Aorta (tissue), 5 donors: ENCODE data around the gene FNTB. TPM values are rescaled to one million over a fixed set of nuclear protein-coding genes. Genes with fewer than 3 reads are reported as not detected.

Experiments used
- ATAC-seq: fragments of 200-7000 bp; cut with Tn5 transposase; one replicate; pipeline ENCODE4 v1.9.1; 2022; ENCODE audit warnings: moderate library complexity; ENCODE audit not compliant: low FRiP score
- DNase-seq, 2 donors: peaks; one replicate each; pipeline ENCODE4 v3.0.0-alpha.2; 2020
- H3K27ac ChIP-seq, 2 donors: one replicate each; pipeline ENCODE4 v1.5.1; 2013; ENCODE audit warnings: low read length in 2 of 2, mild to moderate bottlenecking in 2 of 2, moderate library complexity in 2 of 2, control low read depth in 1 of 2, inconsistent platforms in 1 of 2, low read depth in 1 of 2
- H3K27me3 ChIP-seq, 2 donors: one replicate each; pipeline ENCODE4 v1.6.1; 2013; ENCODE audit warnings: control low read depth in 1 of 2, low read length in 1 of 2, mild to moderate bottlenecking in 1 of 2, moderate library complexity in 1 of 2; ENCODE audit not compliant: insufficient read depth in 2 of 2, control insufficient read depth in 1 of 2
- H3K36me3 ChIP-seq, 2 donors: one replicate each; pipeline ENCODE4 v1.6.1; 2013; ENCODE audit warnings: control low read depth in 1 of 2, low read length in 1 of 2, mild to moderate bottlenecking in 1 of 2; ENCODE audit not compliant: insufficient read depth in 2 of 2, control insufficient read depth in 1 of 2
- H3K4me1 ChIP-seq, 2 donors: one replicate each; pipeline ENCODE4 v1.6.1; 2013; ENCODE audit warnings: low read length in 2 of 2, control low read depth in 1 of 2, mild to moderate bottlenecking in 1 of 2, moderate library complexity in 1 of 2; ENCODE audit not compliant: insufficient read depth in 2 of 2, control insufficient read depth in 1 of 2
- H3K4me3 ChIP-seq, 2 donors: one replicate each; pipeline ENCODE4 v1.5.1; 2013; ENCODE audit warnings: low read length in 2 of 2, control low read depth in 1 of 2, mild to moderate bottlenecking in 1 of 2
- H3K9me3 ChIP-seq: one replicate; pipeline ENCODE4 v1.6.1; 2013; ENCODE audit warnings: mild to moderate bottlenecking, low read length; ENCODE audit not compliant: control insufficient read depth
- WGBS, 2 donors: extraction: QIAGEN DNeasy Blood & Tissue Kit; methylation state at CpG; one replicate each; pipeline ENCODE4 v1.1.7; 2013; 5-methylcytosine and 5-hydroxymethylcytosine counted together
- intact Hi-C, 2 donors: fragments of 100-400 bp; cut with DNase I; formaldehyde crosslinking; loops; one replicate each; pipeline versions ENCODE4 v1.14.2 to v1.15.0; 2022
- polyA plus RNA-seq, 2 donors: library from polyadenylated mRNA; stranded (reverse); fragments of 200-250 nt; gene quantifications; one replicate each; pipeline ENCODE4 v1.2.3, GENCODE V29; 2013
- total RNA-seq, 2 donors: library from RNA; stranded (reverse); fragmentation: NEBNext Ultra II Directional; extraction: Animal tissue kit (Norgen Biotek cat#: 25700); gene quantifications; one replicate each; pipeline ENCODE4 v1.2.1, GENCODE V29; 2021
- donor health status: healthy with polysubstance abuse.
- donor health status: Bipolar disorder and iron deficiency.
- donor health status: DM: no; HTN: no; CAD: no.
- donor health status: DM: no; HTN: no; CAD: no.
- donor health status: DM: yes; HTN: yes; CAD: no.

Gene FNTB
- total and polyA plus RNA-seq, 4 donors: 4.4 to 22.5 (median 10.7) TPM

GRCh38 chr14:64997108-64997794 lies 10.6 kb downstream of the FNTB start:
- Histone ChIP-seq H3K27ac (no peak overlapping the region), H3K4me3 (no peak overlapping the region), H3K9me3 (no peaks in the 10 kb centered on the region), H3K27me3 (no peaks in the 10 kb centered on the region), H3K36me3 (no peaks in the 10 kb centered on the region), H3K4me1 (no peaks in the 10 kb centered on the region)
- WGBS, 2 donors: 93% methylated on average over 7 of the region's 7 CpGs
- ATAC-seq (no peak), DNase-seq (no peak)
- intact Hi-C loops: no loop called here

DNA sequence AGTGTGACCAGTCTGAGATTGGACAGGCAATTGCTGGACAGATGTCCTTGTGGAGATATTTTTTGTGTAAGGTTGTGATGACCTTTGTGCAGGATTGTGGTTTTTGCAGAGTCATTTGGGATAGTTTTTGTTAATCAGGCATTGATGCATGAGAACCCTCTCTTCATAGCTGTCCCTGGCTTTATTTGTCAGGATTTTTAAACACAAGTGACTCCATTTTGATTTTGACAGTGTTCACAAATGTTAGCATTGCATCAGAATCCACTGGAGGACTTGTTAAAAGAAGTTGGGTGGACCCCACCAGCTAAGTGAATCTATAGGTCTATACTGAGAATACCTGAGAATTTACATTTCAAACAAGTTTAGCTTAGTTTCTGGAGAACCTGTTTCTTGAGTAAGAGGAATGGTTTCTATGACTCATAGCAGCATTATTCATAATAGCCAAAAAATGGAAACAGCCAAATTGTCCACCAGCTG lies 11.8 kb downstream of the FNTB start:
- intact Hi-C loops: no loop called here
- no peak overlapping the region for H3K4me3 ChIP-seq
- no peaks in the 10 kb centered on the region for H3K27me3 ChIP-seq
- no peak for DNase-seq
- H3K9me3 ChIP-seq: no peaks in the 10 kb centered on the region
- H3K27ac ChIP-seq: no peak overlapping the region
- no peak for ATAC-seq
- no peaks in the 10 kb centered on the region for H3K36me3 ChIP-seq
- H3K4me1 ChIP-seq: no peaks in the 10 kb centered on the region

- DNase-seq (no peak), ATAC-seq (no peak)
- no peaks in the 10 kb centered on the region for H3K9me3 ChIP-seq
- WGBS, 2 donors: 40 to 45% methylated on average over 6 of the region's 6 CpGs
- intact Hi-C loops: no loop called here
- no peaks in the 10 kb centered on the region for H3K4me1 ChIP-seq
- no peaks in the 10 kb centered on the region for H3K27me3 ChIP-seq
- peaks cover 0 to 2% of the 10 kb centered on the region in 2 donors for H3K36me3 ChIP-seq
- H3K27ac ChIP-seq: no peak overlapping the region
- no peak overlapping the region for H3K4me3 ChIP-seq
Measured at GRCh38 chr14:65000898-65001591, 14.3 kb downstream of the FNTB start.

GRCh38 chr14:65001723-65002122 lies 15.0 kb downstream of the FNTB start:
- Histone ChIP-seq H3K27me3 (no peaks in the 10 kb centered on the region), H3K36me3 (peaks cover 0 to 2% of the 10 kb centered on the region in 2 donors), H3K4me3 (no peak overlapping the region), H3K27ac (no peak overlapping the region), H3K4me1 (no peaks in the 10 kb centered on the region), H3K9me3 (no peaks in the 10 kb centered on the region)
- intact Hi-C loops: no loop called here
- 72 to 86% methylated on average over 6 of the region's 6 CpGs for WGBS, 2 donors
- no peak for DNase-seq
- no peak for ATAC-seq

GRCh38 chr14:65002586-65003210 lies 16.0 kb downstream of the FNTB start:
- H3K4me1 ChIP-seq: no peaks in the 10 kb centered on the region
- intact Hi-C loops: no loop called here
- no peaks in the 10 kb centered on the region for H3K27me3 ChIP-seq
- 79 to 80% methylated on average over 6 of the region's 6 CpGs for WGBS, 2 donors
- ATAC-seq (no peak), DNase-seq (no peak)
- H3K27ac ChIP-seq: no peak overlapping the region
- no peaks in the 10 kb centered on the region for H3K9me3 ChIP-seq
- H3K36me3 ChIP-seq: peaks cover 0 to 2% of the 10 kb centered on the region in 2 donors
- no peak overlapping the region for H3K4me3 ChIP-seq

GRCh38 chr14:65003394-65003793 lies 16.7 kb downstream of the FNTB start:
- H3K36me3 ChIP-seq: peaks cover 0 to 4% of the 10 kb centered on the region in 2 donors
- no peak overlapping the region for H3K27ac ChIP-seq
- H3K9me3 ChIP-seq: no peaks in the 10 kb centered on the region
- ATAC-seq (no peak), DNase-seq (no peak)
- no peaks in the 10 kb centered on the region for H3K4me1 ChIP-seq
- no peaks in the 10 kb centered on the region for H3K27me3 ChIP-seq
- 92 to 96% methylated on average over 2 of the region's 2 CpGs for WGBS, 2 donors
- H3K4me3 ChIP-seq: no peak overlapping the region
- intact Hi-C loops: no loop called here

- H3K36me3 ChIP-seq: peaks cover 4 to 6% of the 10 kb centered on the region in 2 donors
- no peaks in the 10 kb centered on the region for H3K4me1 ChIP-seq
- H3K27ac ChIP-seq: no peak overlapping the region
- 79 to 80% methylated on average over 6 of the region's 6 CpGs for WGBS, 2 donors
- H3K9me3 ChIP-seq: no peaks in the 10 kb centered on the region
- ATAC-seq (no peak), DNase-seq (no peak)
- H3K4me3 ChIP-seq: no peak overlapping the region
- H3K27me3 ChIP-seq: no peaks in the 10 kb centered on the region
- intact Hi-C loops: no loop called here
Measured at GRCh38 chr14:65006261-65006721, 19.6 kb downstream of the FNTB start.

DNA sequence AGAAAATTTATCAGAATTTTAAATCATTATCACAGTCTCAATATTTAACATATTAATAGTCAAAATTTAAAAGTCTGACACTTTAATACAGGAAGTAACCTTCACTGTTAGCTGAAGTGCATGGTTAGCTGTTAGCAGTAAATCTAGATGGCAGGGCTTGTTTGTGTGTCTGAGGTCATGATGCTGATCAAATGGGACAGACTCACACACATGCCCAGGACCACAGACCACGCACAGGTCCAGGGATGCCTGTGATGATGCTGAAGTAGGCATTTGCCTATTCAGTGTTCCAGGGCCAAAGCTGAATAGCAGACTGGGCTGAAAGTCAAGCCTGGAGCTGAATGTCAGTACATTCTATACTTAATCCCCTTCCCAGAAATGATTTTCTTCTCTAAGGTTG lies 20.5 kb downstream of the FNTB start:
- no peaks in the 10 kb centered on the region for H3K27me3 ChIP-seq
- DNase-seq (no peak), ATAC-seq (no peak)
- no peaks in the 10 kb centered on the region for H3K4me1 ChIP-seq
- no peaks in the 10 kb centered on the region for H3K9me3 ChIP-seq
- 88 to 93% methylated on average over 1 of the region's 1 CpG for WGBS, 2 donors
- H3K4me3 ChIP-seq: no peak overlapping the region
- H3K27ac ChIP-seq: no peak overlapping the region
- H3K36me3 ChIP-seq: peaks cover 4 to 6% of the 10 kb centered on the region in 2 donors
- intact Hi-C loops: no loop called here
